PC-9 (cell line): ENCODE data around the gene ABLIM2. TPM values are rescaled to one million over a fixed set of nuclear protein-coding genes. Genes with fewer than 3 reads are reported as not detected.

Experiments used
- BruUV-seq: library from RNA; stranded (reverse); fragments of 400-500 nt; replicated peaks from 2 replicates; lab custom pipeline; 2021; lab: Mats Ljungman, UMichigan
- CTCF ChIA-PET: fragments of 300-600 bp; sonication (Branson Sonifier 250); formaldehyde crosslinking; loops from one replicate; lab custom pipeline; 2022; ENCODE audit warnings: antibody characterized with exemption; lab: Charles Lee
- POLR2A ChIA-PET: fragments of 300-600 bp; sonication (Branson Sonifier 250); formaldehyde crosslinking; loops from one replicate; lab custom pipeline; 2022; ENCODE audit warnings: antibody characterized with exemption; ENCODE audit not compliant: unreplicated experiment; lab: Charles Lee
- DNase-seq, 2 experiments: peaks; one replicate each; pipeline versions ENCODE4 v3.0.0 to v3.0.0-alpha.2; 2015 to 2022; ENCODE audit warnings: mixed read lengths in 1 of 2
- H2AFZ ChIP-seq: fragments of 200-600 bp; sonication (generic); 2 replicates; pipeline ENCODE4 v1.8.1; 2017; ENCODE audit warnings: antibody characterized with exemption
- H3F3A ChIP-seq: fragments of 200-600 bp; sonication (generic); 2 replicates; pipeline ENCODE4 v1.8.1; 2017; ENCODE audit warnings: antibody characterized with exemption, mild to moderate bottlenecking, low read depth; ENCODE audit not compliant: insufficient read depth
- H3K27ac ChIP-seq: fragments of 200-600 bp; sonication (generic); 2 replicates; pipeline ENCODE4 v1.6.1; 2016; ENCODE audit warnings: mixed run types
- H3K27me3 ChIP-seq: fragments of 200-600 bp; sonication (generic); 2 replicates; pipeline ENCODE4 v1.6.1; 2016; ENCODE audit warnings: low read depth, mixed run types; ENCODE audit not compliant: insufficient read depth
- H3K36me3 ChIP-seq: fragments of 200-600 bp; sonication (generic); 2 replicates; pipeline ENCODE4 v1.6.1; 2016; ENCODE audit warnings: low read depth, mixed run types
- H3K4me1 ChIP-seq: fragments of 200-600 bp; sonication (generic); replicated peaks from 2 replicates; pipeline ENCODE4 v1.6.1; 2016; ENCODE audit warnings: mixed run types; ENCODE audit not compliant: insufficient read depth
- H3K4me2 ChIP-seq: fragments of 200-600 bp; sonication (generic); 2 replicates; pipeline ENCODE4 v1.6.1; 2017; ENCODE audit warnings: mixed run types
- H3K4me3 ChIP-seq: fragments of 200-600 bp; sonication (generic); 2 replicates; pipeline ENCODE4 v1.6.1; 2016; ENCODE audit warnings: mixed run types
- H3K79me2 ChIP-seq: fragments of 200-600 bp; sonication (generic); 2 replicates; pipeline ENCODE4 v1.6.1; 2017; ENCODE audit warnings: low read depth, mixed run types
- H3K9me2 ChIP-seq: fragments of 200-600 bp; sonication (generic); 2 replicates; pipeline ENCODE4 v1.8.1; 2017; ENCODE audit warnings: mild to moderate bottlenecking; ENCODE audit not compliant: insufficient read depth
- H3K9me3 ChIP-seq: fragments of 200-600 bp; sonication (generic); 2 replicates; pipeline ENCODE4 v1.8.1; 2016; ENCODE audit warnings: low read depth; ENCODE audit not compliant: insufficient read depth
- H4K20me1 ChIP-seq: fragments of 200-600 bp; sonication (generic); 2 replicates; pipeline ENCODE4 v1.8.1; 2017; ENCODE audit not compliant: insufficient read depth
- EZH2 ChIP-seq: fragments of 200-600 bp; sonication (generic); IDR thresholded peaks from 2 replicates; pipeline ENCODE4 v1.8.0; 2017; ENCODE audit warnings: antibody characterized with exemption, low read depth
- intact Hi-C: fragments of 100-400 bp; cut with micrococcal nuclease; formaldehyde crosslinking; loops from one replicate; pipeline ENCODE4 v1.10.0; 2022; ENCODE audit not compliant: unreplicated experiment
- total RNA-seq: library from RNA; stranded (reverse); gene quantifications from 2 replicates; pipeline ENCODE4 v1.2.3, GENCODE V29; 2021
- TF ChIP-seq, protein P1 (sequence below): fragments of 200-600 bp; sonication (generic); conservative IDR thresholded peaks from 2 replicates; pipeline ENCODE4 v1.6.1; 2017; ENCODE audit warnings: mixed run types, antibody characterized with exemption, mild to moderate bottlenecking, moderate library complexity

The ABLIM2 gene
- total RNA-seq, 1 experiment from 2014 or later, result 1.6 TPM

DNA sequence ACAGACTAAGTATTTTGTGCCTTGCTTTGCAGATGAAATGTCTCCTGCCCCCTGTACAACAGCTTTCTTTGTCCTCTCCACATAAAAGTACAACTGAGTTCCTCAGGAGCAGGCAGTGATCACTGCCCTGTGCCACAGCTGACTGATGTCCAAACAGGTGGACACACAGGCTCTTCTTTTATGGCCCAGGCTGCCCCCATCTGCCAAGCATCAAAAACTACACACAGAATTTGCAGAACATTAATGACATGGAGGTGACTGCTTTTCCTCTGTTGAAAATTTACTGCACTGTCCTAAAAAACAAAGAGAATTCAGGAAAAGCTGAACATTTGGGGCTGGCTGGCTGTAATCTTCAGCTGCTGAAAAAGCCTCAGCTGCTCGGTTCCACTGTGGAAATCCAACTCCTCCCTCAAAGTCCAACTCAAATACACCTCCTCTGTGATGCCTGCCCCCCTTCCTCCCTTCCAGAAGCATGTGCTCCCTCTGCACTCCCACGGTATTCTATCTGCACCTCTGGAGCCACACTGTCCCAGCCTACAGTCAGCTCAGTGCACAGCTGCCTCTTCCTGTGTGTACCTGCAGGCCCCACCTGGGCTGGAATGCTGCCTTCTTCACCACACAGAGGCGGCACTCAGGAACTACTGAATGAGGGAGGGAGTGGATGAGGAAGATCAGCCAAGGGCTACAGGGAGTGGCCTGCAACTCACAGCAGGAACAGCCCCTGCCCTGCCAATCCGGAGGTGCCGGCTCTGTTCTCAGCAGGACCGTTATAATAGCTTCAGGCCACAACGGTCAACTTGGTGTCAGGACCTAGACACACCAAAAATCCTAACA is 229.3 kb downstream of the ABLIM2 start:
- Histone ChIP-seq H2AFZ (no peak overlapping the region), H3K4me3 (no peak overlapping the region), H3K4me2 (peak overlapping the region; percentile 17), H3K9me3 (no peaks in the 10 kb centered on the region), H3K9me2 (no peaks in the 10 kb centered on the region), H3K27ac (no peak overlapping the region), H4K20me1 (peaks cover 80% of the 10 kb centered on the region), H3K4me1 (peaks cover 31% of the 10 kb centered on the region), H3K27me3 (no peaks in the 10 kb centered on the region), H3K36me3 (peaks cover 10% of the 10 kb centered on the region; the same call in 1 of the 2 replicates), H3K79me2 (peaks cover 100% of the 10 kb centered on the region), H3F3A (peaks cover 26% of the 10 kb centered on the region; the same call in 1 of the 2 replicates)
- no peak for TF ChIP-seq EZH2
- TF ChIP-seq, protein P1, sequence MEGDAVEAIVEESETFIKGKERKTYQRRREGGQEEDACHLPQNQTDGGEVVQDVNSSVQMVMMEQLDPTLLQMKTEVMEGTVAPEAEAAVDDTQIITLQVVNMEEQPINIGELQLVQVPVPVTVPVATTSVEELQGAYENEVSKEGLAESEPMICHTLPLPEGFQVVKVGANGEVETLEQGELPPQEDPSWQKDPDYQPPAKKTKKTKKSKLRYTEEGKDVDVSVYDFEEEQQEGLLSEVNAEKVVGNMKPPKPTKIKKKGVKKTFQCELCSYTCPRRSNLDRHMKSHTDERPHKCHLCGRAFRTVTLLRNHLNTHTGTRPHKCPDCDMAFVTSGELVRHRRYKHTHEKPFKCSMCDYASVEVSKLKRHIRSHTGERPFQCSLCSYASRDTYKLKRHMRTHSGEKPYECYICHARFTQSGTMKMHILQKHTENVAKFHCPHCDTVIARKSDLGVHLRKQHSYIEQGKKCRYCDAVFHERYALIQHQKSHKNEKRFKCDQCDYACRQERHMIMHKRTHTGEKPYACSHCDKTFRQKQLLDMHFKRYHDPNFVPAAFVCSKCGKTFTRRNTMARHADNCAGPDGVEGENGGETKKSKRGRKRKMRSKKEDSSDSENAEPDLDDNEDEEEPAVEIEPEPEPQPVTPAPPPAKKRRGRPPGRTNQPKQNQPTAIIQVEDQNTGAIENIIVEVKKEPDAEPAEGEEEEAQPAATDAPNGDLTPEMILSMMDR, result 0 out of 2 replicates have a peak, but pooled peaks have one; percentile 22
- peak; percentile 77 to 82 for DNase-seq
- ChIA-PET POLR2A (interaction anchor here (0.5 to 0.7 kb wide), 4 partner anchors 48 to 136 kb away, joined by 3 to 11 read pairs (median 4); no protein-coding TSS in a partner anchor), CTCF (interaction anchor here (0.6 to 1.0 kb wide), 2 partner anchors 51 to 124 kb away, joined by 3 read pairs; no protein-coding TSS in a partner anchor)
- intact Hi-C loops, result loop anchor here (1.0 to 2.0 kb wide), 3 partner anchors 49 to 124 kb away; no protein-coding TSS in a partner anchor
- BruUV-seq, result no TSS peak

DNA sequence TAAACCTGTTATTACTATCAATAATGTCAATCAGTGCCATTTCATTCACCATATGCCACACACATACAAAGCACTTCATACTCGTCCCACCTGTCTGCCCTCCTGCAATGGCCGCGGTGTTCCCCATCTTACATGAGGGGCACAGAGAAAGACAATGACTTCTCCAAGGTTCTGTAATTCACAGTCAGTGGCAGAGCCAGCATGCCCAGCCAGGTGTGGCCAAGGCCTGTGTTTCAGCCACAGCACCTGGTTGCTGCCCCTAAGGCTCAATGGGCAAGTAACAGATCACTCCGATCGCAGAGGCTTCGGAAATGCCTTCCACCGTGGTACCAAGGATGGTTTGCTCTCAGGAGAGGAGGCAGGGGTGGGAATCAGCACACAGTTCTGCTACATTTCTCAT is 229.9 kb downstream of the ABLIM2 start:
- no TSS peak for BruUV-seq
- CTCF ChIA-PET, result interaction anchor here (1.0 kb wide), 1 partner anchor 124 kb away, joined by 3 read pairs; no protein-coding TSS in a partner anchor
- no peak overlapping the region for H3K27ac ChIP-seq
- no peaks in the 10 kb centered on the region for H3K9me2 ChIP-seq
- peaks cover 100% of the 10 kb centered on the region for H3K79me2 ChIP-seq
- POLR2A ChIA-PET, result no interaction called here
- no peak overlapping the region for H2AFZ ChIP-seq
- H3K27me3 ChIP-seq, result no peaks in the 10 kb centered on the region
- peaks cover 80% of the 10 kb centered on the region for H4K20me1 ChIP-seq
- DNase-seq, result no peak
- no peaks in the 10 kb centered on the region for H3K9me3 ChIP-seq
- H3K4me1 ChIP-seq, result peaks cover 36% of the 10 kb centered on the region
- intact Hi-C loops, result loop anchor here (1.0 to 2.0 kb wide), 3 partner anchors 50 to 123 kb away; no protein-coding TSS in a partner anchor
- no peak overlapping the region for H3K4me2 ChIP-seq
- H3F3A ChIP-seq, result peaks cover 32% of the 10 kb centered on the region; the same call in 1 of the 2 replicates
- peaks cover 4% of the 10 kb centered on the region; the same call in 1 of the 2 replicates for H3K36me3 ChIP-seq
- no peak overlapping the region for H3K4me3 ChIP-seq
- no peak for TF ChIP-seq EZH2
- TF ChIP-seq, protein P1, result no peak

DNA sequence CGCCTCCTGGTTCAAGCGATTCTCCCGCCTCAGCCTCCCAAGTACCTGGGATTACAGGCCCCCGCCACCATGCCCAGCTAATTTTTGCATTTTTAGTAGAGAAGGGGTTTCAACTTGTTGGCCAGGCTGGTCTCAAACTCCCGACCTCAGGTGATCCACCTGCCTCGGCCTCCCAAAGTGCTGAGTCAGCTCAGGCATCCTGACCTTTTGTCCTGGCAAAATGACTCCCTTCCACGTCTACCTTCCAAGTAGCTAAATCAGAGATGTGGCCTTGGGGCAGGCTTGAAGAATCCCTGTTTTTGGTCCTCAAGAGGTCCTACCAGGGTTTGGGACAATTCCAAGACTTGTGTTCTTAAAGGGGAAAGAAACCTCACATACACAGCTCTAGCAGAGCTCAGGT is 231.8 kb downstream of the ABLIM2 start:
- Histone ChIP-seq H3F3A (peaks cover 37% of the 10 kb centered on the region; the same call in 1 of the 2 replicates), H3K27me3 (no peaks in the 10 kb centered on the region), H3K4me2 (no peak overlapping the region), H4K20me1 (peaks cover 86% of the 10 kb centered on the region), H2AFZ (no peak overlapping the region), H3K4me1 (peaks cover 41% of the 10 kb centered on the region), H3K27ac (no peak overlapping the region), H3K79me2 (peaks cover 100% of the 10 kb centered on the region), H3K9me2 (no peaks in the 10 kb centered on the region), H3K9me3 (no peaks in the 10 kb centered on the region), H3K36me3 (no peaks in the 10 kb centered on the region), H3K4me3 (no peak overlapping the region)
- TF ChIP-seq, protein P1, result no peak
- no peak for TF ChIP-seq EZH2
- intact Hi-C loops, result no loop called here
- no peak for DNase-seq
- ChIA-PET POLR2A (no interaction called here), CTCF (no interaction called here)
- no TSS peak for BruUV-seq
